WTC11 (cell line): ENCODE measurements around the gene RABL3. TPM values are rescaled to one million over a fixed set of nuclear protein-coding genes. Genes with fewer than 3 reads are reported as not detected.

Source experiments
- ATAC-seq: fragments of 200-7000 bp; cut with Tn5 transposase; 2 replicates; pipeline ENCODE4 v1.10.0; 2021; ENCODE audit warnings: mild to moderate bottlenecking, moderate library complexity
- CTCF ChIA-PET: fragments of 300-600 bp; sonication (Branson Sonifier 250); formaldehyde crosslinking; loops from one replicate; lab custom pipeline; 2021; ENCODE audit warnings: antibody characterized with exemption; lab: Charles Lee
- POLR2A ChIA-PET: fragments of 350-600 bp; sonication (Branson Sonifier 250); formaldehyde crosslinking; loops from one replicate; lab custom pipeline; 2021; ENCODE audit warnings: antibody characterized with exemption; lab: Charles Lee
- DNase-seq: peaks from one replicate; pipeline ENCODE4 v3.0.0; 2021; ENCODE audit warnings: low spot score
- H3K27ac Mint-ChIP-seq: 2 replicates; pipeline ENCODE4 v1.8.0; 2021; ENCODE audit warnings: mixed read lengths
- H3K27me3 Mint-ChIP-seq: 2 replicates; pipeline ENCODE4 v1.8.0; 2021; ENCODE audit warnings: low read depth, mild to moderate bottlenecking, moderate library complexity, mixed read lengths
- H3K36me3 Mint-ChIP-seq: 2 replicates; pipeline ENCODE4 v1.8.0; 2021; ENCODE audit warnings: mixed read lengths
- H3K4me1 Mint-ChIP-seq: 2 replicates; pipeline ENCODE4 v1.8.0; 2022; ENCODE audit warnings: mixed read lengths
- H3K4me3 Mint-ChIP-seq: 2 replicates; pipeline ENCODE4 v1.8.0; 2021; ENCODE audit warnings: mild to moderate bottlenecking, moderate library complexity, mixed read lengths
- H3K9me3 Mint-ChIP-seq: 2 replicates; pipeline ENCODE4 v1.8.0; 2021; ENCODE audit warnings: mixed read lengths
- AR ChIP-seq: fragments of 250-450 bp; sonication (Bioruptor Pico); IDR thresholded peaks from 2 replicates; pipeline ENCODE4 v1.9.0; 2021; ENCODE audit warnings: mild to moderate bottlenecking
- ATF2 ChIP-seq: sonication (generic); formaldehyde crosslinking; IDR thresholded peaks from 2 replicates; pipeline ENCODE4 v1.8.1; 2022; ENCODE audit warnings: low read depth, missing genetic modification reagents, borderline replicate concordance
- ATF3 ChIP-seq: sonication (generic); formaldehyde crosslinking; conservative IDR thresholded peaks from 2 replicates; pipeline ENCODE4 v1.8.1; 2022; ENCODE audit warnings: mild to moderate bottlenecking, missing genetic modification reagents
- E2F4 ChIP-seq: sonication (generic); formaldehyde crosslinking; IDR thresholded peaks from 2 replicates; pipeline ENCODE4 v1.8.1; 2022; ENCODE audit warnings: low read depth, mild to moderate bottlenecking, moderate library complexity, missing genetic modification reagents, borderline replicate concordance
- E2F5 ChIP-seq: sonication (generic); formaldehyde crosslinking; IDR thresholded peaks from 2 replicates; pipeline ENCODE4 v1.8.1; 2022; ENCODE audit warnings: mild to moderate bottlenecking, moderate library complexity, missing genetic modification reagents
- ETV6 ChIP-seq: sonication (generic); formaldehyde crosslinking; IDR thresholded peaks from 2 replicates; pipeline ENCODE4 v1.8.1; 2022; ENCODE audit warnings: mild to moderate bottlenecking, missing genetic modification reagents
- FOXJ3 ChIP-seq: sonication (generic); formaldehyde crosslinking; IDR thresholded peaks from 2 replicates; pipeline ENCODE4 v1.9.0; 2021; ENCODE audit warnings: missing genetic modification reagents, mild to moderate bottlenecking, borderline replicate concordance
- HMGXB4 ChIP-seq: sonication (generic); formaldehyde crosslinking; IDR thresholded peaks from 2 replicates; pipeline ENCODE4 v1.8.1; 2023; ENCODE audit warnings: mild to moderate bottlenecking, moderate library complexity, missing genetic modification reagents
- IRF2 ChIP-seq: sonication (generic); formaldehyde crosslinking; IDR thresholded peaks from 2 replicates; pipeline ENCODE4 v1.8.0; 2022; ENCODE audit warnings: low read depth, missing genetic modification reagents, borderline replicate concordance
- JUN ChIP-seq: sonication (generic); formaldehyde crosslinking; IDR thresholded peaks from 2 replicates; pipeline ENCODE4 v1.8.0; 2023; ENCODE audit warnings: mild to moderate bottlenecking, missing genetic modification reagents
- MXD4 ChIP-seq: fragments of 250-450 bp; sonication (Bioruptor Pico); IDR thresholded peaks from 2 replicates; pipeline ENCODE4 v1.8.0; 2021; ENCODE audit warnings: mild to moderate bottlenecking, moderate library complexity, borderline replicate concordance
- NFYB ChIP-seq: sonication (generic); formaldehyde crosslinking; conservative IDR thresholded peaks from 2 replicates; pipeline ENCODE4 v1.8.0; 2022; ENCODE audit warnings: low read depth, missing genetic modification reagents
- NR2C2 ChIP-seq: sonication (generic); formaldehyde crosslinking; IDR thresholded peaks from 2 replicates; pipeline ENCODE4 v1.8.0; 2022; ENCODE audit warnings: mild to moderate bottlenecking, missing genetic modification reagents
- STAT6 ChIP-seq: sonication (generic); formaldehyde crosslinking; conservative IDR thresholded peaks from 2 replicates; pipeline ENCODE4 v1.8.1; 2023; ENCODE audit warnings: mild to moderate bottlenecking, low read depth, missing genetic modification reagents, moderate library complexity
- TP53 ChIP-seq: sonication (generic); formaldehyde crosslinking; IDR thresholded peaks from 2 replicates; pipeline ENCODE4 v1.8.1; 2023; ENCODE audit warnings: mild to moderate bottlenecking, missing genetic modification reagents
- ZBTB21 ChIP-seq: sonication (generic); formaldehyde crosslinking; IDR thresholded peaks from 2 replicates; pipeline ENCODE4 v1.8.1; 2023; ENCODE audit warnings: mild to moderate bottlenecking, missing genetic modification reagents, borderline replicate concordance
- ZNF396 ChIP-seq: fragments of 250-450 bp; sonication (Bioruptor Pico); IDR thresholded peaks from 2 replicates; pipeline ENCODE4 v1.8.0; 2021; ENCODE audit warnings: mild to moderate bottlenecking, moderate library complexity, borderline replicate concordance
- ZNF423 ChIP-seq: fragments of 250-450 bp; sonication (Bioruptor Pico); IDR thresholded peaks from 2 replicates; pipeline ENCODE4 v2.1.2; 2022; ENCODE audit warnings: mild to moderate bottlenecking, moderate library complexity
- ZNF671 ChIP-seq: fragments of 250-450 bp; sonication (Bioruptor Pico); IDR thresholded peaks from 2 replicates; pipeline ENCODE4 v1.8.0; 2021; ENCODE audit warnings: mild to moderate bottlenecking
- total RNA-seq: library from RNA; stranded (reverse); gene quantifications from 3 replicates; pipeline ENCODE4 v1.2.3, GENCODE V29; 2021

The RABL3 gene
- total RNA-seq, 1 experiment from 2014 or later: 18.2 TPM

- no peak for TF ChIP-seq FOXJ3
- no peak for TF ChIP-seq ETV6
- TF ChIP-seq NR2C2 (CRISPR knock-in tag): no peak
- TF ChIP-seq MXD4 (CRISPR knock-in tag): no peak
- TF ChIP-seq JUN (CRISPR knock-in tag): no peak
- no peak for TF ChIP-seq HMGXB4
Observed at GRCh38 chr3:120661106-120661905, 81.0 kb downstream of the RABL3 start (continued).

- DNase-seq (no peak), ATAC-seq (no peak)
- H3K4me3 Mint-ChIP-seq: no peak overlapping the region
- no peaks in the 10 kb centered on the region for H3K4me1 Mint-ChIP-seq
- H3K27me3 Mint-ChIP-seq: peaks cover 3% of the 10 kb centered on the region; the same call in 1 of the 2 replicates
- no peak overlapping the region for H3K27ac Mint-ChIP-seq
- H3K36me3 Mint-ChIP-seq: peaks cover 27% of the 10 kb centered on the region
- peaks cover 48% of the 10 kb centered on the region for H3K9me3 Mint-ChIP-seq
- ChIA-PET CTCF (no interaction called here), POLR2A (no interaction called here)
- TF ChIP-seq NFYB: no peak
- no peak for TF ChIP-seq AR (CRISPR knock-in tag)
- TF ChIP-seq ATF2 (CRISPR knock-in tag): no peak
- no peak for TF ChIP-seq ZNF396 (CRISPR knock-in tag)
Observed at GRCh38 chr3:120659834-120660233, 82.5 kb downstream of the RABL3 start.

GRCh38 chr3:120659285-120659684 lies 83.0 kb downstream of the RABL3 start:
- Mint-ChIP-seq H3K36me3 (peaks cover 27% of the 10 kb centered on the region), H3K4me3 (no peak overlapping the region), H3K4me1 (no peaks in the 10 kb centered on the region), H3K27me3 (peaks cover 3% of the 10 kb centered on the region; the same call in 1 of the 2 replicates), H3K9me3 (peaks cover 48% of the 10 kb centered on the region), H3K27ac (no peak overlapping the region)
- CTCF ChIA-PET: no interaction called here
- DNase-seq (no peak), ATAC-seq (no peak)
- POLR2A ChIA-PET: no interaction called here
- TF ChIP-seq STAT6 (CRISPR knock-in tag) (no peak), ZBTB21 (no peak), HMGXB4 (no peak), IRF2 (CRISPR knock-in tag) (no peak), TP53 (CRISPR knock-in tag) (no peak), E2F5 (CRISPR knock-in tag) (no peak), ATF3 (CRISPR knock-in tag) (no peak), E2F4 (no peak), ZNF671 (CRISPR knock-in tag) (no peak), MXD4 (CRISPR knock-in tag) (no peak), ZNF423 (CRISPR knock-in tag) (no peak)
